ENCODE measurements around the gene DENND5A. TPM values are rescaled to one million over a fixed set of nuclear protein-coding genes. Genes with fewer than 3 reads are reported as not detected.
A peak's percentile ranks its signal among the peaks of the same experiment; 100 is the strongest.
"Not testable (repeated sequence)": the region's sequence is repeated elsewhere in the genome, so short reads cannot be mapped to it uniquely, and the experiment has no call there.

Gene DENND5A
- total RNA-seq, 6 experiments from 2014 or later, result 14.4 to 38.7 (median 20.4) TPM

DNA sequence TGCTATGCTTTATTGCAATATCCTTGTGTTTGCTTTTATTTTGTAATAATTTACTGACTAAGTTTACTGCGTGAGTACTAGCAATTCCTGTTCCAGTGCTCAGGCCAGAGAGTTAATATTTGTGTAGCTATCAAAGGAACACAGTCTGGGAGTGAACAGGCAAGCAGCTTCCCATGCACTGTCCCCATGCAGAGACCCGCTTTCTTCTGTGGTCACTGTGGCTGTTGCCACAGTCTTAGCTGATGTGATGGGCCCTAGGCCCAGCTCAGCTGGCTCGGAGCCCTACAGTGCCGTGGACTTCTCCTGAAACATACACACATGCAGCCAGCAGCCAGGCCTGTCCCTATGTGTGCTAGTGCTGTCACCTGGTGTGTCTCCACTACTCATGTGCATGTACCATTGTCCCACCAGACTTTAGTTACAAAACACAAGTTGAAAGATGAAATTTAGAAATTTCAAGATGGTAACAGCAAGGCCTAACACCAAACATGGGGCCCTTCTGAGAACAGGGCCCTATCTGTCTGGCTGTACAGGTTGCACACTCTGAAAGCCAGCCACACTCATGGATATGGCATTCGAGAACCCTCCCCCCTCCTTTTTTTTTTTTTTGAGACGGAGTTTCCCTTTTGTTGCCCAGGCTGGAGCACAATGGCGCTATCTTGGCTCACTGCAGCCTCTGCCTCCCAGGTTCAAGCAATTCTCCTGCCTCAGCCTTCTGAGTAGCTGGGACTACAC, 161.4 kb downstream of the DENND5A start:
- H3K4me3 ChIP-seq, result no peak overlapping the region
- TF ChIP-seq POLR2A (IDR thresholded peaks at IDR 0.05), result no peak
- TF ChIP-seq, protein P1, sequence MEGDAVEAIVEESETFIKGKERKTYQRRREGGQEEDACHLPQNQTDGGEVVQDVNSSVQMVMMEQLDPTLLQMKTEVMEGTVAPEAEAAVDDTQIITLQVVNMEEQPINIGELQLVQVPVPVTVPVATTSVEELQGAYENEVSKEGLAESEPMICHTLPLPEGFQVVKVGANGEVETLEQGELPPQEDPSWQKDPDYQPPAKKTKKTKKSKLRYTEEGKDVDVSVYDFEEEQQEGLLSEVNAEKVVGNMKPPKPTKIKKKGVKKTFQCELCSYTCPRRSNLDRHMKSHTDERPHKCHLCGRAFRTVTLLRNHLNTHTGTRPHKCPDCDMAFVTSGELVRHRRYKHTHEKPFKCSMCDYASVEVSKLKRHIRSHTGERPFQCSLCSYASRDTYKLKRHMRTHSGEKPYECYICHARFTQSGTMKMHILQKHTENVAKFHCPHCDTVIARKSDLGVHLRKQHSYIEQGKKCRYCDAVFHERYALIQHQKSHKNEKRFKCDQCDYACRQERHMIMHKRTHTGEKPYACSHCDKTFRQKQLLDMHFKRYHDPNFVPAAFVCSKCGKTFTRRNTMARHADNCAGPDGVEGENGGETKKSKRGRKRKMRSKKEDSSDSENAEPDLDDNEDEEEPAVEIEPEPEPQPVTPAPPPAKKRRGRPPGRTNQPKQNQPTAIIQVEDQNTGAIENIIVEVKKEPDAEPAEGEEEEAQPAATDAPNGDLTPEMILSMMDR (IDR thresholded peaks at IDR 0.05), result no peak
- no peak overlapping the region for H3K27ac ChIP-seq
- intact Hi-C loops (cut with DNase I), result no loop called here
- DNase-seq (peak in 1 of 3 donors; percentile 44), ATAC-seq (peak in 3 of 4 donors; percentile 43 to 78 (median 67))
- no peaks in the 10 kb centered on the region for H3K4me1 ChIP-seq
- WGBS (ENCODE audit: insufficient coverage, low coverage, low lambda C conversion rate, missing lambda C conversion rate), result 73% methylated on average over 3 of the region's 7 CpGs
- H3K36me3 ChIP-seq, result no peaks in the 10 kb centered on the region
- H3K27me3 ChIP-seq, result no peaks in the 10 kb centered on the region
- no peaks in the 10 kb centered on the region for H3K9me3 ChIP-seq

DNA sequence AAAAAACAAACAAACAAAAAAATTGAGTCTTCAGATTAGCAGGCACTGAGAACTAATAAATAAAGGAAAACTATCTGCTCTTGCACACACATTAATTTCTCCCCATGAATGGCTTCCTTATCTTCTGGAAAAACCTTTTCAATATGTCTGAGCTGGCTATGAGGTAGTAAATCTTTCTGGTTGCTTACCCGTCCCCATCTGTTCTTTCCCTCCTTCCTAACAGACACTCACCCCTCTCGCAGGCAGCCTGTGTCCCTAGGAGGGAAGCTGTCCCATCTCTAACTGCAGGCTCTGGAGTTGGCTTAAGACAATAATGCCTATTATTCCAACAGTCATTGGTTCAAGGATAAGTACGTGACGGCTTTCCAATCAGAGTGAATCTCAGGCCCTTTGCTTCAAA, 165.5 kb downstream of the DENND5A start:
- 64% methylated on average over 2 of the region's 4 CpGs for WGBS (ENCODE audit: insufficient coverage, low coverage, low lambda C conversion rate, missing lambda C conversion rate)

DNA sequence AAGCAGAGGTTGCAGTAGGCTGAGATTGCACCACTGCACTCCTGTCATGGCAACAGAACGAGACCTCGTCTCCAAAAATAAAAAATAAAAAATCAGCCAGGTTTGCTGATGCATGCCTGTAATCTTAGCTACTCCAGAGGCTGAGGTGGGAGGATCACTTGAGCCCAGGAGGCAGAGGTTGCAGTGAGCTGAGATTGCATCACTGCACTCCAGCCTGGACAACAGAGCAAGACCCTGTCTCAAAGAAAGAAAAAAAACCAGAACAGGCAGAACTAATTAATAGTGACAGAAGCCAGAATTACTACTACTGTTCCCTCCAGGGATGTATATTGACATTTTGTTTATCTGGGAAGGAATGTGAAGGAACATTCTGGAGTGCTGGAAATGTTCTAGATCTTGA, 166.7 kb downstream of the DENND5A start:
- intact Hi-C loops (cut with DNase I); H3K27ac ChIP-seq; H3K9me3 ChIP-seq; H3K4me3 ChIP-seq; H3K27me3 ChIP-seq; ATAC-seq; H3K36me3 ChIP-seq; H3K4me1 ChIP-seq; DNase-seq: not testable (repeated sequence)
- WGBS (ENCODE audit: insufficient coverage, low coverage, low lambda C conversion rate, missing lambda C conversion rate), result 38% methylated on average over 2 of the region's 2 CpGs

More for the DNA sequence above, 165.5 kb downstream of the DENND5A start:
- no peaks in the 10 kb centered on the region for H3K4me1 ChIP-seq
- H3K27ac ChIP-seq, result no peak overlapping the region
- H3K36me3 ChIP-seq, result no peaks in the 10 kb centered on the region
- TF ChIP-seq, protein P1 (IDR thresholded peaks at IDR 0.05), result no peak
- TF ChIP-seq POLR2A (IDR thresholded peaks at IDR 0.05), result no peak
- DNase-seq (no peak), ATAC-seq (no peak)
- intact Hi-C loops (cut with DNase I), result no loop called here
- no peaks in the 10 kb centered on the region for H3K9me3 ChIP-seq
- no peaks in the 10 kb centered on the region for H3K27me3 ChIP-seq
- H3K4me3 ChIP-seq, result no peak overlapping the region

DNA sequence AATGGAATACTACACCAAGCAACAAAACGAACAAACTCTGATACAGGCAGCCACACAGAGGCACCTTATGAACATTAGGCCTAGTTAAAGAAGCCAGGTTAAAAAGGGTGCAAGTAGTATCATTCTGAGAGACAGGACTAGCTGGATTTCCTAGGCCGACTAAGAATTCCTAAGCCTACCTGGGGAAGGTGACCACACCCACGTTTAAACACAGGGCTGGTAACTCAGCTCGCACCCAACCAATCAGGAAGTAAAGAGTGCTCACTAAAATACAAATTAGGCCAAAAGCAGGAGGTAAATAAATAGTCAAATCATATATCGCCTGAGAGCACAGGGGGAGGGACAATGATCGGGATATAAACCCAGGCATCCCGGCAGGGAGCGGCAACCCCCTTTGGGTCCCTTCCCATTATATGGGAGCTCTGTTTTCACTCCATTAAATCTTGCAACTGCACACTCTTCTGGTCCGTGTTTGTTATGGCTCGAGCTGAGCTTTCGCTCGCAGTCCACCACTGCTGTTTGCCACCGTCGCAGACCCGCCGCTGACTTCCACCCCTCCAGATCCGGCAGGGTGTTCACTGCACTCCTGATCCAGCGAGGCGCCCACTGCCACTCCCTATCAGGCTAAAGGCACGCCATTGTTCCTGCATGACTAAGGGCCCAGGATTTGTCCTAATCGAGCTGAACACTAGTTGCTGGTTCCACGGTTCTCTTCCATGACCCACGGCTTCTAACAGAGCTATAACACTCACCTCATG, 167.8 kb downstream of the DENND5A start:
- H3K36me3 ChIP-seq; H3K27ac ChIP-seq; intact Hi-C loops (cut with DNase I); DNase-seq; H3K4me3 ChIP-seq; H3K9me3 ChIP-seq; ATAC-seq; H3K4me1 ChIP-seq; H3K27me3 ChIP-seq: not testable (repeated sequence)
- WGBS (ENCODE audit: insufficient coverage, low coverage, low lambda C conversion rate, missing lambda C conversion rate), result 87% methylated on average over 21 of the region's 23 CpGs

DNA sequence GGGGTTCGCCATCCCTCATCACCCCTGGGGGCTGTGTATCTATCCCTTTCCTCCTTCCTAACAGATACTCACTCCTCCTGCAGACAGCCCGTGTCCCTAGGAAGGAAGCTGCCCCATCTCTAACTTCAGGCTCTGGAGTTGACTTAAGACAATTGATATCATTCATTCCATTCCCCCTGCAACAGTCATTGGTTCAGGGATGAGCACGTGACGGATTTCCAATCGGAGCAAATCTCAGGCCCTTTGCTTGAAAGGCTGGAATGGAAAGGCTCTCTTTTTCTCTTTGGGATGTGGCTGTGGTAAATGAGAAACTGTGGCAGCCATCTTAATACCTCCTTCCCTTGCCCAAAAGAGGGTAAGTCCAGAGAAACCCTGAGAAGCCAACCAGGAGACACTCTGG, 168.7 kb downstream of the DENND5A start:
- H3K4me1 ChIP-seq, result no peaks in the 10 kb centered on the region
- 88% methylated on average over 5 of the region's 5 CpGs for WGBS (ENCODE audit: insufficient coverage, low coverage, low lambda C conversion rate, missing lambda C conversion rate)
- ATAC-seq, result no peak
- H3K27me3 ChIP-seq, result no peaks in the 10 kb centered on the region
- H3K36me3 ChIP-seq, result no peaks in the 10 kb centered on the region
- H3K4me3 ChIP-seq, result no peak overlapping the region
- no peak overlapping the region for H3K27ac ChIP-seq
- no peak for DNase-seq
- no peaks in the 10 kb centered on the region for H3K9me3 ChIP-seq
- no peak for TF ChIP-seq POLR2A (IDR thresholded peaks at IDR 0.05)
- TF ChIP-seq, protein P1 (IDR thresholded peaks at IDR 0.05), result no peak
- intact Hi-C loops (cut with DNase I), result no loop called here

Data from right lobe of liver (tissue), 6 donors.